Activated CD4-positive, alpha-beta T cell treated with anti-CD3 and anti-CD28 coated beads, Interleukin-10, Interleukin-2, amounts not matched to agents 100 ng/mL and 50 ng/mL, durations not matched to agents 16 hours and 8 hours (primary cell): ENCODE data around the gene ADAMTS14.

Source experiments
- DNase-seq: peaks from one replicate; pipeline ENCODE4 v3.0.0-alpha.2; 2020

Gene ADAMTS14

DNA sequence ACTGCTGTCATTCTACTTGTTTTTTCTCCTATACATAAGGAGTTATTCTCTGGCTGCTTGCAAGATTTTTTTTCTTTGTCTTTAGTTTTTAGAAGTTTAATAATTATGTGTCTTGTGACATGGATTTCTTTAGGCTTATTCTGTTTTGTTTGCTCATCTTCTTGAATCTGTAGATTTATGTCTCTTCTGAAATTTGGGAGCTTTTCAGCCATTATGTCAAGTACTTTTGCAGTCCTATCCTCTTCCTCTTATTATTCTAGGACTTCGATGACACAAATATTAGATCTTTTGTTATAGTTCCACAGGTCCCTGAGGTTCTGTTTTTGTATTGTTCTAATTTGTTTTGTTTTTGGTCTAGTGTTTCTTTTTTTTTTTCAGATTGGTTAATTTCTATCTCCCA, 129.5 kb downstream of the ADAMTS14 start:
- no peak for DNase-seq

DNA sequence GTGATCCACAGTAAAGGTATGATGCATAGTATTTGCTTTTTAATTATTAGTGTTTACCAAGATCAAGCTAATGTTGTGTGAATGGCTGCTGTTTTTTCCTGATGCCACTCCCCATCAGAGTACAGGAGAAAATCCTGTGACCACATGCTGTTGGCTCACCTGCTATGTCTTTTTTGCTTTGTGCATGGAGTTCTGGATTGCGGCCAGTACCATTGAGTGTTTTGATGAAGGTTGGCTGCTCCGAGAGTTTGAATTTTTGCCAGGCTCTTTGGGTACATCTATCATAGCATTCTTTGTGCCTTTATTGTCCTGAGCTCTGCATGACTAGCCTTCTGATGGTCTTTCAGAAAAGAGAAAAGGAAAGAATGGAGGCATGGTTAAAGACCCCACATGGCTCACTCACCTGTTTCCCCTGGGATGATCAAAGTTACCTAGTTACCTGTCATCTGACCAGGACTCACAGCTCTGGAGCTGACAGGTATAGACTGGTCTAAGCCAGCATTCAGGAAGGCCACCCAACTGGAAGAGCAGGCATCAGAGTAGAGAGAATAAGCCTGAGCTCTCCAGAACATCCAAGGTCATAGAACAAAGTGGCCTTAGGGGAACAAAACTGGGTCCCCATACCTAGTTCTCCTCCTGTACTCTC, 131.6 kb downstream of the ADAMTS14 start:
- no peak for DNase-seq

DNA sequence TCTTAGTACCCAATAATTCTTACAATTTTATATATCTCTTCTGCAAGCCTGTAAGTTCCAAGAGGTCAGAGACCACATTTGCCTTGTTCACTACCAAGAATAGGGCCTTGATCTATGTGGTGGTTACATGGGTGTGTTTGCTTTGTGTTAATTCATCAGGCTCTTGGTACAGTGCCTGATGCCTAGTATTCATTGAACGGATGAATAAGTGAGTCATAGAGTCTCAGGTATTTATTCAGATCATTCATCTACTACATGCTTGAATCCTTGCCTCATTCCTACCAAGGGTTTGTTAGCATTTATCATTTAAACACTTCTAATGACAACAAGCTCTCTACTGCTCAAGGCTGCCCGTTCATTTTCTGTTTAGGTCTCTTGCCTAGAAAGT, 132.1 kb downstream of the ADAMTS14 start:
- no peak for DNase-seq

DNA sequence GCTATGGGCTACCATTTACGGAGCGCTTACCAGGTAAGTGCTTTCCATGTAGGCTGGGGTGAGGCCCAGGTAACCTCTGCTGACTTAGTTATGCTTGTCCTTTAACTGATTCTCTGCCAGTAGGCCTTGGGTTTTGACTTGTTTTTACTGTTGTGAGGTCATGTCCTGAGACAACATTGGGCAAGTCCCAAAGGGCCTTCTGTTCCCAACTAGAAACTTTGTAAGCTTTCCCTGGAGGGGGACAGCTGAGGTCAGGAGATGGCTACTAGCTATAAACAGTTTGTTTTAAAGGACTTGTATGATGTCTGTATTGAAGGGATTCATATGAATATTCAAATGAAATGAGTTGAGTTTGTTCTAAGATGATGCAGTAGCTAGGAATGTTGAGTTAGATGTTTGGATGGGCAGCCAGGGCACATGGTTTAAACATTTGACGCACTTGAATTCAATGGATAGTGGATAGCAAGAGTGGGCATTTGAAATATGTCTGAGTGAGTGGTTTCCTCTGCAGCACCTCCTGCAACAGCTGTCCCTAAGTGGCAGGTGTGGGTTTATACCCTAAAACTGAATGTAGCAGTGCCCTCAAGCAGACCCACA, 133.4 kb downstream of the ADAMTS14 start:
- DNase-seq = no peak

DNA sequence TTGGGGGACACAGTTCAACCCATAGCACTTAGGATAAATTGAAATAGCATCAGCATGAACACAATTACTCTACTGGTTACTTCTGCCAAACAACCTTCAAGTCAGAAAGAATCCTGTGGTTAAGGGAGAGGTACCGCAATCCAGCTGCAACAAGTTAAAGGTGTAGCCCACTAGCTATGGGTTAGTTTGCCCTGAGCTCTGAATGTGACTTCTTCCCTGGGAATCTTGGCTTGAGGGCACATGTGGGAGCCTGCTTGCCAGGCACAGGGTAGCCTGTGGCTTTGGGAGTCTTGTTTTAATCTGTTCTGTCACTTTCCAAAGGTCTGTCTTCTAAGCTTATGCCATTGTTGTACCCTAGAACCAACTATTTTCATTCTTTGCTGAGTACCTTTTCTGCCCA, 134.5 kb downstream of the ADAMTS14 start:
- no peak for DNase-seq

DNA sequence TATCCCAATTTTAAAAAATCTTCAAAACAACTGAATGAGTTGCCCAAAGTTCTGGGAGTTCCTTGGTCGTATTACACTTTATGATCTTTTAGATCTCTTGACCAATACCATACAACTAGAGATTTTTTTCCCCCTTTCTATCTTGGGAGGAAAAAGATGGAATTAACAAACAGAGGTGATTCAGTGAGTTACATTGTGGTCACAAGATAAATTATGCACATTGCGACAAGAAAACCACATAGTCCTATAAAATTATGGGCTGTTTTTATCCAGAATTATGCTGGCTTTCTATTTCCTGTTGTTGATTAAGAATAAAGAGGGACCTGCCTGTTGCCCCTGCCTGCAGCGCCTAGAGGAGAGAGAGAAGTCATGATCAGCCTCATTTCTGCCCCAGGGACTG, 135.2 kb downstream of the ADAMTS14 start:
- DNase-seq = no peak

DNA sequence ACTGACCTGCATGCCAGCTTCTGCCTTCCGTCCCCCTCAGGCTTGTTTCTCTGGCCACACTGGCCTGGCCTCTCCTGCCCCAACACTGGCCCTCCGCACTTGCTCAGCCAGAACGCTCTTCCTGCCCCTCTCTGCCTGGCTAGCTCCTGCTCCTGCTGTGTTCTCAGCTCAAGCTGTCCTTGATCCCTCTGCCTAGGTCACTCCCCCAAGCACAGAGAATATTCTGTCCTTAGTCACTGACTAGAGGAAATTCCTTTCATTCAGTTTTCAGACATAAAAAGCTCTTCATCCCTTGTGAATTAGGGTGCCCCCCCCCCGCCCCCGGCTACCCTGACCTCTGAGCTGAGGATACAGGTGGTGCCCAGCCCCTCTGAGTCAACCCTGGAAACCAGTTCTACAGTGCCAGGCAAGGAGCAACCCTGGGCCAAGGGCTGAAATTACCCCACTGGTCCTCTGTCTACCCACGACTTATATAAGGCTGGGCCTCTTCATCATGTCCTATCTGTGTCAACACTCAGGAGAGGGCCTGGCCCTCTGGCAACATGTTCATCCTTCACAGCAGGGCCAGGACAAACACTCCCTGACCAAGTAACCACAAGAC, 136.8 kb downstream of the ADAMTS14 start:
- no peak for DNase-seq

DNA sequence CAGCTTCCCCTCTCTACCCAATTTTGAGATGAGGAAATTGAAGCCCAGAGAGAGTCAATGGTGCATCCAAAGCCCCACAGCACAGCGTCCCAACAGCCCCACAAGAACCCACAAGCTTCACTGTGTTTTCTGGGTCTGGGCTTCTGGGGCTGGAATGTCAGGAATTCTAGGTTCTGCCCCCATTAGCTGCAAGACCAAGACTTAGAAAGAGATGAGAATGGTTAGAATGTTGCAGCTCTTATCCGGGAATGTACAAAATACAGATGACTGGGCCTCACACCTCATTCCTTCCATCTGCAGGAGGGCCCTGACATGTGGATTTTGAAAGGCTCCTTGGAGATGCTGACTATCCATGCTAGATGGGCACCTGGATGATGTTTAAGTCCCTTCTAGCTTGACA, 137.4 kb downstream of the ADAMTS14 start:
- DNase-seq = no peak

DNA sequence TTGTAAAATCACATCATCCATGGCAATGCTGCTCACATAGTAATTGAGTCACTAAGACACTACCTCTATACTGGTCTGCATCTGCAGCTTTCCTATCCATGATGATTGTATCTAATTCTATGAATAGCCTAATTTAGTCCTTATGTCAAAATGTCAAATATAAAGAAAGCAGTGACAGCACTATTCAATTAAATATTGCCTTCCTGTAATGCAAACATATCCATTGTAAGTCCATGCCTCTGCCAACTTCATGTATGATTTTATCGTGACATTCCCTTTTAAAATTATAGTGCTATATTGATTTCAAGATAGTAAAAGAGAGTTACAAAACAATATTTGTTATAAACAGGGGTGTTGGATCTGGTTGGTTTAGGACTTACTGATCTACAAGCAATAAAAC, 138.7 kb downstream of the ADAMTS14 start:
- no peak for DNase-seq

DNA sequence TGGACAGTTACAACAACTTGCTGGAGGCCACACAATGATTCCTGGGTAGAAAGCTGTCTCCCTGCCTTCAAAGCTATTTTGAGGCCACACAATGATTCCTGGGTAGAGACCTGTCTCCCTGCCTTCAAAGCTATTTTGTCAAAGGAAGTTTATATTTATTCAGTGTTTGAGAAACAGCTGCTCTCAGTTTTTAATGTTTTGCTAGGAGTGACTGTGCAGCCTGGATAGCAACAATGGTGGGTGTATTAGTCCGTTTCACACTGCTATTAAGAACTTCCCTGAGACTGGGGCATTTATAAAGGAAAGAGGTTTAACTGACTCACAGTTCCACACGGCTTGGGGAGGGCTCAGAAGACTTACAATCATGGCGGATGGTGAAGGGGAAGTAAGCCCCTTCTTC, 139.6 kb downstream of the ADAMTS14 start:
- DNase-seq = no peak
